Stimulated activated CD8-positive, alpha-beta memory T cell treated with anti-CD3 and anti-CD28 coated beads, Interleukin-12 subunit alpha, Interleukin-12 subunit beta, amount 100 ng/mL, for 4 hours (primary cell): ENCODE data around the gene SF3B1.
A peak's percentile ranks its signal among the peaks of the same experiment; 100 is the strongest.
"Not testable (repeated sequence)": the region's sequence is repeated elsewhere in the genome, so short reads cannot be mapped to it uniquely, and the experiment has no call there.

Experiments
- DNase-seq: peaks from one replicate; pipeline ENCODE4 v3.0.0-alpha.2; 2020; ENCODE audit warnings: low read depth

The SF3B1 gene

DNA sequence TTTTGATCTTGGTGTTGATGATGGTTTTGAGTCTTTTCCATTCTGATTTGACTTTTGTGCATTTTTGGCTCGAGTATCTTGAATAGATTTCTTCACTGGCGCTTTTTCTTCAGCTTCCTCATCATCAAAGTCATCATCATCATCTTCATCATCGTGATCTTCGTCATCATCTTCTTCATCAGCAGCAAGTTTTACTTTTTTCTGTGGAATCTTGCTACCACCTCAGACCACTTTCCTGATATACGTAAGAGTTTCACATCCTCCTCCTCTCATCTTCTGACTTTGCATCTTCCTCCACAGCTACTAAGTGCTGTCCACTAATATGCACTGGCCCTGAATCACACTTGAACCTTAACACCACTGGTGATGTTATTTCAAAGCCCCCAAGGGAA, 54.9 kb downstream of the SF3B1 start:
- DNase-seq = not testable (repeated sequence)

DNA sequence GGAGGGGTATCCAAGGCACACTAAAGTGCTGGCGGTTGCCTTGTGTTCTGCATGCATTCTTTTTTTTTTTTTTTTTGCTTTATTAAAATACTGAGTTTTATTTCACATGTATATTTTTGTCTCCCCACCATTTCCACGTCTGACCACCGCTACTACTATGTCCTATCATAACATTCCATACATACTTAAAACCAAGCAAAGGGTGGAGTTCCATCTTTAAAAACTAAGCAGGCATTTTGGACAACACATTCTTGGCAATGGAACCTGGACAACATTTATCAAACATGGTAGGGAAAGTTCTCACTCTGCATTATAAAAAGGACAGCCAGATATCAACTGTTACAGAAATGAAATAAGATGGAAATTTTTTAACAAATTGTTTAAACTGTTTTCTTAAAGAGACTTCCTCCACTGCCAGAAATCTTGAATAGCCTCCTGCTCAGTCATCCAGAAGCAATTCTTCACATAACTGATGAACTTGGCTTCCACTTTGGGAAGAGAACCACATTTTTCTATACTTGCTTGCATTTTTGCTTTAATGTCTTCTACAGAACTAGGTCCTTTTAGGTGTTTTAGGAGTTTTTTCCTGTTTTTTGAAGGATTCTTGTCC, 55.4 kb downstream of the SF3B1 start:
- DNase-seq = not testable (repeated sequence)

DNA sequence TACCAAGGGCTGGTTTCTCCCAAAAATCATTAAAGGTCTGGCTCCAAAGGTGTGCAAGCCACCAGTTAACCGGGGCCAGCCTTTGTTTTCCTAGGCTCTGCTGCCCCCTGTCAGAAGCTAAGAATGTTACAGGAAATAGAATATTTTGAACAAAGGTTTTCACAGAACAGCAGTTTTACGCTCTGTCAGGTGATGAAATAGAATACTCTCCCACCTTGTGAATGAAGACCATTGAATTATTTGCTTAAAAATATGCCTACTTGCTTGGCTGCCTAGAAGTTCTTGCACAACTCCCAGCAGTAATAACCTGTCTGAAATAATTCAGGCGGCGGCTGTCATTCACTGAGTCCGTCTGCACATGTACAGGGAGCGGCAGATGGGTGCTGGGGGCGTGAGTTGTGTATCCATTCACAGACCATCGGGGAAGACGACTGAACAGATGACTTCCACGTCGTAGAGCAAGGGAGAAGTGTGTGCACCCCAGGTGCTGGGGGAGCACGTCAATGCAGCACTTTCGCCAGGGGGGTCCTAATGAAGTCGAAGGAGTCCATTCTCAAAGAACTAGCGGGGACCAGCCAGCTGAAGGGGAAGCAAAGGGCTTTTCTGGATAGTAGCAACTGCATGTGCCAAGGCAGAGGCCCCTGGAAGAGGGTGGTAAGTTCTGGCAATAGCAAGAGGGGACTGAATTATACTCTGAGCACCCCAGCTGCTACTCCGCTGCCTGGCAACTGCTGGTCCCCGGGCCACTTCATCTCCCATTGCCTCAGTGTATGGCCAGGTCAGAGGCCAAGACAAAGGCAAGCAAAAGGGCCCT, 56.1 kb downstream of the SF3B1 start:
- peak; percentile 11 for DNase-seq

DNA sequence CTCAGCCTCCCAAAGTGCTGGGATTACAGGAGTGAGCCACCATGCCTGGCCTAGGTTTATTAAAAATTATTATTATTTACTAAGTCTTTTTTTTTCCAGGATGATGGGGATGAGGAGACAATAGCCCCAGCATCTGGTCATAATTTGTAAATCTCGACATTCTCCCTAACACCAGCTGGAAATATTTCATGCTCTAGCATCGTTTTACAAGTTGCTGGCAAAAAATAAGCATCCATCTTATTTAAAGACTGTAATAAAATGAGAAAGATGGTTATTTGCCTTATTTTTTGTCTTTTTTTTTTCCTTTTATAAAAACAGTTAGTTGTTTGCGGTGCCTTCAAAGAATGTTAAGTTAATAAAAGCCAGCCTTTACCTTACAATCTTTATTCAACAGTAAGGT, 56.7 kb downstream of the SF3B1 start:
- no peak for DNase-seq

DNA sequence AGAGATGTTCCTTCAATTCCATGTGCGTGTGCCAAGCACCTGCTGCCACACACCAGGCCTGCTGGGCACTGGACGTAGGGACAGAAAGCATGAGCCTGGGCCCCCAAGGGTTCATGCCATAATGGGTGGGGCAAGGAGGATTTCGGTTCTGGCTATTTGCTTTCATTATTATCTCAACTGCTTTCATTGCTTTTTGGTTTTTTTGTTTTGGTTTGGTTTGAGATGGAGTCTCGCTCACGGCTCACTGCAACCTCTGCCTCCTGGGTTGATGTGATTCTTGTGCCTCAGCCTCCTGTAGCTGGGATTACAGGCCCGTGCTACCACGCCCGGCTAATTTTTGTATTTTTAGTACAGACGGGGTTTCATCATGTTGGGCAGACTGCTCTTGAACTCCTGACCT, 57.2 kb downstream of the SF3B1 start:
- no peak for DNase-seq

DNA sequence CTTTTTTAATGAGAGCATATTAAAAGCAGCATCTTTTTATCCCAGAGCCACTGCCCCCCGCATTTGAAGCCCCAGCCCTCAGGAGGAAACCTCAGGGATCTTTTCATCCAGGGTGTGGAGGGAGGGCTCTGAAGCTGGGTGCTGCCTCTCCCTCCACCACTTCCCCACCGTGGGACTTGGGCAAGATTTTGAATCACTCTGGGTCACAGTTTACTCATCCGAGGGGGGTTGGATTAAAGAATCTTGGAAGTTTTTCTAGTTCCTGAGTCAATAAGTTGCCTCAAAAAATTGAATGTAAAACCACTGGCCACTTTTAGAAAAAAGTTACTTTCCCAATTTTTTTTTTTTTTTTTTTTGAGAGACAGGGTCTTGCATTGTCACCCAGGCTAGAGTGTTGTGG, 62.2 kb downstream of the SF3B1 start:
- no peak for DNase-seq

DNA sequence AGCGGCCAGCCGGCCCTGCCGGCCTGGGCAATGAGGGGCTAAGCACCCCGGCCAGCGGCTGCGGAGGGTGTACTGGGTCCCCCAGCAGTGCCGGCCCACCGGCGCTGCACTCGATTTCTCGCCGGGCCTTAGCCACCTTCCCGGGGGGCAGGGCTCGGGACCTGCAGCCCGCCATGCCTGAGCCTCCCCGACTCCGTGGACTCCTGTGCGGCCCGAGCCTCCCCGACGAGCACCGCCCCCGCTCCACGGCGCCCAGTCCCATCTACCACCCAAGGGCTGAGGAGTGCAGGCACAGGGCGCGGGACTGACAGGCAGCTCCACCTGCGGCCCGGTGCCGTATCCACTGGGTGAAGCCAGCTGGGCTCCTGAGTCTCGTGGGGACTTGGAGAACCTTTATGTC, 64.2 kb downstream of the SF3B1 start:
- not testable (repeated sequence) for DNase-seq

DNA sequence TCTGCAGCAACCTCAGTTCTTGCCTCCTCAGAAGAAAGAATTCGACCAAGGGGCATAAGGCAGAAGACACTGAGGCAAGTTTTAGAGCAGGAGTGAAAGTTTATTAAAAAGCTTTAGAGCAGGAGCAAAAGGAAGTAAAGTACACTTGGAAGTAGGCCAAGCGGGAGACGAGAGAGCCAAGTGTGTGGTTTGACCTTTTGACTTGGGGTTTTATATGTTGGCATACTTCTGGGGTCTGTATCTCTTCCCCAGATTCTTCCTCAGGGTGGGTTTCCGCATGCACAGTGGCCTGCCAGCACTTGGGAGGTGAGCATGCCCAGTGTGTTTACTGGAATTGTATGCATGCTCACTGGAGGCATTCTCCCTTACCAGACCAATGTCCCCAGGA, 64.9 kb downstream of the SF3B1 start:
- DNase-seq = no peak

DNA sequence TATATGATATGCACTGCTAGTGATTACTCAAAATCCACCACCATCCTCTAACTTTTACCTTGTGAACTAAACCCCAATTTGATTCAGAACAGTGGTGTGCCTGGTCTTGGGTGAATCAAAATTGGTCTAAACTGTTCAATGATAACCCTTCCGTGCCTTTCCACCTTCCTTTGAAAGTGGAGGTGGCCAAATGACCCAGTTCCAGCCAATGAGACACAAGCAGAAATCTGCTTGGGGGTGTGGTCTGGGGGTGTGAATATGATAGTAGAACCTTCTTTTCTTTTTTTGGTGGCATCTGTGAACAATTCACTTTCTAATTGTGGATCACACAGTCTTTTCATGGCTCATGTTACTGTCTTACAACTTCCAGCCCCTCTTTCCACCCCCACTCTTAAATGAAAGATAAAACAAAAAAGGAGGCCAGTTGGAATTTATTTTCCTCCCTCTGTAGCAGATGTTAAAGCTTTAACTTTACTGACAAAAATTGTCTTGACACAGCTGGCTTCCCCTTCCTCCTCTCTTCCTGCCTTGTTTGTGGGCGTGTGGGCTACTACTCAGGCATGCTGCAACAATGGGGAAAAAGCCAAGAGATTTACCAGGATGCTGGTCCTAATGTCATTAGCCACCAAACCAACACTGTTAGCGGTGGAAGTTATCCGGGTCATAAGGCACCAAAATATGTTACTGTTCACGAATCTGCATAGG, 65.4 kb downstream of the SF3B1 start:
- no peak for DNase-seq

DNA sequence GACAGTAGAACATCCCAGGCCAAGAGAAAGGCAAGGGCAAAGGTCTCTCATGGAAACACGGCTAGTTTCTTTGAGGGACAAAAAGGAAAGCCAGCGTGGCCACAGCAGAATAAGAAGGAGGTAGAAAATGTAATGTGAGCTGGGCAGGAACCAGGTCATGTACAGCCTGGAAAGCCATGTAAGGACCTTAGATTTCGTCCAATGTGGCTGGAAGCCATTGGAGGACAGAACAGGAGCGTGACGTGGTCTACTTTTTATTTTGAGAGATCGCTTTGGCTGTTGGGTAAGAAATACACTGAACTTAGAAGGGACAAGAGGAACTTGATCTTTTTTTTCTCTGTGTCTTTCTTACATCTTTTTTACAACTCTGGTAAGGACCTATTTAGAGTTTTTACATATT, 66.4 kb downstream of the SF3B1 start:
- DNase-seq = no peak

DNA sequence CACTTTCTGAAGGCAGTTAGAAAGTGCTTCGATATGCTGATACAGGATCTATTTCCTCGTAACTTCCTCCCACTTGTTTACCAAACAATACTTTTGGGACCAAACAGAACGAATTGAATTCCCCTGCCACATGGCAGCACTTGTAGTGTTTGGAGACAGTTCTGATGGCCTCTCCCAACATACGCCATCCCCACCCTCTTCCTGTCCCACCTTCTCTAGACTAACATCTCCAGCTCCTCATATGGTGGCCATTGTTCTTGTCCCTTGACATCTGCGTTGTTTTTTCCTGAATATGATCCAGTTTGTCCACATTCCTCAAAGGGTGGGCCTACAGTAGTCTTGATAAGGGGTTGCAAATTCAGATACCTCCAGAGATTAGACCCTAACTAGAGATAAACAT, 70.8 kb downstream of the SF3B1 start:
- no peak for DNase-seq

DNA sequence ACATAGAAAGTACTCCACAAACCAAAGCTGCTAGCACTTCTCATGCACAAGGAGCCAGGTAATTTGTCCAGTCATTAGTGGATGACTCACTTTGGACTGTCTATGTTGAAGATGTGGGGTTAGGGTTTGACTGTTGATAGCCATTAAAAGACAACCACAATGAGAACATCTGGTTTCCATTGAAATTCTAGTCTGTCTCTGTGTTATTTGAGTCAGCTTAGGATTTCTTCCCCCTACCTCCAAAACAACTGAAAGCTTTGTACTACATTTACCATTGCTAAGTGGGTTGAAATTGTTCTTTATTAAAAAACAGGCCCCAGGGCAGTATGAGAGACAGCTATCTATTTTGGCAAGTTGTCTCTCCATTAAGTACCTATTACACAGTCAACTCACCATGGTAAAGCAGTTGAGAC, 74.1 kb downstream of the SF3B1 start:
- DNase-seq = no peak

DNA sequence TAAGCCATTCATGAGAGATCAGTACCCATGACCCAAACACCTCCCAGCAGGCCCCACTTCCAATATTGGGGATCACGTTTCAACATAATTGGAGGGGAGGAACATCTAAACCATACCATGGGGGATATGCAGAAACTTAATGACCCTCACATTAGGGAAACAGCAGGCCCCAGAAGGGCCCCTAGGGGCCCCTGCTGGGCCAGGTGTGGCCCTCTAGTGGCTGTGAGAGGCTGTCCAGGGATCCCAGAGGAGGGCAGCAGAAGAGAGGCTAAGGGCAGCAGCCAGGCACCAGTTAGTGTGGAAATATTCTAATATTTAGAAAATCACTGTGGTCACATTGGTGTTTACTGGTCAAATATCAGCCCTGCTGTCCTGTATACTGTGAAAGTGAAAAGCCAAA, 75.0 kb downstream of the SF3B1 start:
- no peak for DNase-seq

DNA sequence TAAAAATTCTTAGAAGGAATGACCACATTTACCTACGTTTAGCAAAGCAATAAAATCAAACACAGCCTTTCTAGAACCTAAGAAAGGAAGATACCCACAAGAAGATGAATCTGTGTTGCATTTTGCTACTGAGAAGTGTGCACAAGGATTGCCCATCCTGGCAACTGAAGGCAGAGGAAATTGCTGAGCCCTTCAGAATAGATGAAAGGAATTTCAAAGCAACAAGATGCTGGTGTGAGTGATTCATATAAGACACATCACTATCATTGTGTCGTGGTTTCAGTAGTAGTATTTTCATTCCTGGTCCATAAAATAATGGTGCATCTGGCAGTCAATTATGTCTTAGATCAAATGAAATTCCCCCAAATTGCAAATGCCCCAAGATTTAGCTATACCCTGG, 75.9 kb downstream of the SF3B1 start:
- DNase-seq = no peak

DNA sequence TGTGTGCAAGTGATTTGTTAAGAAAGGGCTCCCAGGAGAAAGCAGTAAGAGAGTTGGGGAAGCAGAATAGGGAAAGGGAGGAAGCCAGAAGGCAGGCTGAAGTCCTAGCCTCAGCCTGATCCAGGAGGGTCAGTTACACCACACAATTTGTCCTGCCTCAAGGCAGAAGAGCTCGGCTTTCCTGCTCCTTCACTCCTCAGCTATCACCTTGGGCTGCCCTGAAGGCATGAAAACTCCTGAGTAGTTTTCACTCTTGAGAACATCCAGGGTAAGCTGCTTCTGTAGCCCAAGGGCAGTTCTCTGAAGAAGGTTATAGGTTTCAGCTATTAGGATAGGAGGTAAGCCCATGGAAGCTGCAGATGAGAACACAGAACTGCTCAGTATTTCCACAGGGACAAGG, 76.8 kb downstream of the SF3B1 start:
- no peak for DNase-seq

DNA sequence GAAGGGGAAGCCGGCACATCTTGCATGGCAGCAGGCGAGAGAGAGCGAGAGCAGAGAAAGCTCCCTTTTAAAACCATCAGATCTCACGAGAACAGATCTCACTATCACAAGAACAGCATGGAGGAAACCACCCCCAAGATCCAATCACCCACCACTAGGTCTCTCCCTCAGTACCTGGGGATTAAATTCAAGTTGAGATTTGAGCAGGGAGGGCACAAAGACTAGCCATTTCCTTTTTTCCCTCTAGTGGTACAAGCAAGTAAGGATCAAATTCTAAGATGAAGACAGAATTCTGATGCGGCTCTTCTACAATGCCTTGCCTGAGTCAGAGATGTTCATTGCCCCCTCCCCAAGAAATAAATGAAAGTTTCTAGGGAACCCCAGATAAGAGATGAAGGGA, 78.7 kb downstream of the SF3B1 start:
- DNase-seq = no peak

DNA sequence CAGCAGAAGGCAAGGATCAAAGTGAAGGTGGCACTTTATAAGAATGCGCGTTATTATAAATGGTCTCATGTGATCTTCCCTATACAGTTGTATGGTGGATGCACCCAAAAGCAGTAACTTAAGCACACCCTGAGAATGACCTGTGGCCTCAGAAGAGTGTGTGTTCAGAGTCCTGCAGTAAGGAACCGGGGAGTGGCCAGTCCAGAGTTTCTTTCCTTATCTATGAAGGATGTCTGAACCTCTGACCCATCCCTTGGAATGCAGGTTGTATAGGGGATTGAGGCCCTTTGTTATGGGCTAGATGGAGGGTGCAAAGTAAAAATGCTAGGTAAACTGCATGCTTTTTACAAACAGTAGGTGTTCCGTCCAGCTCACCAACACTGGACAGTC, 80.7 kb downstream of the SF3B1 start:
- DNase-seq = no peak

DNA sequence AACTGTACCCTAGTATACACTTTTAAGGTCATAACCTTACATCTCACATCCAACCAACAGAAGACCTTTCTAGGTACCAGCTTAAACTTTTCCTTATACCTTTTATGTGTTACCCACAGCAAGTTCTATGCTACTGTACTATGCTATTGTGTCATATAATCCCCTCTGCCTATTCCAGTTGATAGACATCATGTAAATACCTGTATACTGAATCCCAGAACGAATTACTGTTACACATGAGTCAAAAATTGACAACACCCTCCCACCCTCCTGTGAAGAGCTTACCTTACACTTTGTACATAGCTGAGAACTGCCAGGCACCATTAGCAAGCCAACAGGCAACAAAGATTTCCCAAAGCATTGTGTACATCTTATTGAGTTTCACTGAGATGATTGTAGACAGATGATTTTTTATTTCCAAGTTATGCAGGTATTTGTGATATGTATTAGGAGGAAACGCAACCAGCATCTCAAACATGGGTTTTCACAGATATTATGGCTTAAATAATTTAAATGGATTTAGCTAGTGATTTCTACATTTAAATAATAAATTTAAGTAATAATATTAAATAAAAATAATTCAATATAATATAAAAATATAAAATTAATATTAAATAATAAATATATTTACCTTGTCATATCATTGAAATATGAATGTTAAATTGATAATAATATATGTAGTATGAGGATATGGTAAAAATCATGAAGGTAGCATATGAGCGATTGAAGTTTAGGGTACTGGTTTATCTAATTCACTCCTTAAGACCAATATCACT, 81.2 kb downstream of the SF3B1 start:
- DNase-seq = no peak

DNA sequence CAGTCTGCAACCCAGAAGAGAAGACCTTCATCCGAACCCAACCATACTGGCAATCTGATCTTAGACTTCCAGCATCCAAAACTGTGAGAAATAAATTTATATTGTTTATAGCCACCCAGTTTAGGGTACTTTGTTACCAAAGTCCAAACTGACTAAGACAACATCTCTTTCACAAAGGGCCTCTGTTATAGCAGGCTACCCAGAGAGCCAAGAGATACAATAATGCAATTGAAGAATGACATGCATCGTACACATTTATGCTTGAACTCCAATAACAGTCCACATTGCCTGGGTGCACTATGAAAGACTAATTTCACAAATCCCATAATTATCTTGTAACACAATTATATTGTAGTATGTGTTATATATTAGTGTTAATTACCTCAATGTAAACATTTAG, 85.1 kb downstream of the SF3B1 start:
- DNase-seq = no peak

DNA sequence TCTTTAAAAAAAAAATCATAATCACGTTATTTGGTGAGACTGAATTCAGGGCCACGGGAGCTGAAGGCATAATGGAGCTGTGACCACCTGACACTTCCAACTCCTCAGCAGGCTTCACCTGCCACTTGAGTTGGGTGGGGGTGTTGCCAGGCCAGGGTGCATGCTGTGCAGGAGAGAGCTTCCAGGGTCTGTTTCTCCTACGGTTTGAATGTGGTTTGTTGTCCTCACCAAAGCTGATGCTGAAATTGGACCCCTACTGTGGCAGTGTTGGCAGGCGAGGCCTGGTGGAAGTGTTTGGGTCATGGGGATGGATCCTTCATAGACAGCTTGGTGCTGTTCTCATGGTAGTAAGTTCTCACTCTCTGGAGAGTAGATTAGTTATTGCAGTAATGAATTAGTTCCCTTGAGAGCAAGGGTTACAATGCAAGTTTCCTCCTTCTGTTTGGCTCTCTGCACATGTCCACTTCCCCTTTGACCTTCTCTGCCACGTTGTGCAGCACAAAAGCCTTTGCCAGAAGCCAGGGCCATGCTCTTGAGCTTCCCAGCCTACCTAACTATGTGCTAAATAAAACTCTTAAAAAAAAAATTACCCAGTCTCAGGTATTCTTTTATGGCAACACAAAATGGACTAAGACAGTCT, 86.0 kb downstream of the SF3B1 start:
- no peak for DNase-seq

DNA sequence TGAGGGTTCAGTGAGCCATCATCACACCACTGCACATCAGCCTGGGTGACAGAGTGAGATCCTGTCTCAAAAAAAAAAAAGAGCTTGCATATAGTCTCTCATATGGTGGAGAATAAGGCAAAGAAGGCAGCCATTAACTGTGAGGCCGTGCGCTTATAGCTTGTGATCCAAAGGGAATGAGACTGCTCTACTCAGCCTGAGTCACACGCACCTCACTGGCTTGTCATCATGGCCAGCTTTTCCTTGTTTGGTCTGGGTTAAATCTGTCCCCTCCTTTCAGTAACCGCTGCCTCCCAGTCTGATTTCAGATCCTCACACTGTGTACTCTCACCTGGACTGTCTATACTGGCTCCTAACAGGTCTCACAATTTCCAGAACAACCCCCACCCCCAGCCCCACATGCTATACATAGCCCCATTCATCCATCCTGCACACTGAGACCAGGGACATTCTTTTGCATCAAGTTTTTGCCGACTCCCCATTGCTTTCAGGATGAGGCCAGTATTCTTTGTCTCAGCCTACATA, 88.9 kb downstream of the SF3B1 start:
- DNase-seq = no peak

DNA sequence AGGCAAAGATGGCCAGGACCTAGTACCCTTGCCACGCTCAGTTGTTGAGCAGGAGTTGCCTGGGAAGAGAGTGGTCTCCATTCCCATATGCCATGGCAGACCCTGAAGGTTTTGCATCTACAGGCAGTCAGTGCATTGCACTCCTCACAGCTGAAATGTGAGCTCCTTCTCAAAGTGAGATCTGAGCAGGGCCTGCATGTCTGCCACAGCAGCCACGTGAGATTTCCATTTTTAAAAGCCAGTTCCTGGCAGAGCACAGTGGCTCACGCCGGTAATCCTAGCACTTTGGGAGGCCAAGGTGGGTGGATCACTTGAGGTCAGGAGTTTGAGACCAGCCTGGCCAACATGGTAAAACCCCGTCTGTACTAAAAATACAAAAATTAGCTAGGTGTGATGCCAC, 90.9 kb downstream of the SF3B1 start:
- DNase-seq = not testable (repeated sequence)
